ENCODE results near the gene TNRC6A.
A peak's percentile ranks its signal among the peaks of the same experiment; 100 is the strongest.
"Not testable (repeated sequence)": the region's sequence is repeated elsewhere in the genome, so short reads cannot be mapped to it uniquely, and the experiment has no call there.

TNRC6A gene

DNA sequence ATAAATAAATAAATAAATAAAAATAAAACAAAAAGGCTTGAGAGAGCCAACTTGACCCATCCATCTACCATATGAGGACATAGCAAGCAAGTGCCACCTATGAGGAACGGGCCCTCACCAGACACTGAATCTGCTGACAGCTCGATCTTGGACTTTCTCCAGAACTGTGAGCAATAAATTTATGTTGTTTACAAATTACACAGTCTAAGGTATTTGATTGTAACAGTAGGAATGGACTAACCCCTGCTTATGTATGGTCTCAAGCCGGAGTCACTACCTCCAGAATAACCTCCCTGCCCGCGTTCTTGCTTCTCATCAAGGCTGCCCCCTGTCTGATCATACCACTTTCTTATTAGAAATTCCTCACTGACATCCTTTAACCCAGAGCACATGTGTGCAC lies 126.2 kb downstream of the TNRC6A start:
- H4K91ac ChIP-seq (ENCODE audit: low read depth, low read length, poor library complexity), result no peak overlapping the region
- peaks cover 0 to 5% (median 0%) of the 10 kb centered on the region in 3 experiments for H3K27me3 ChIP-seq (ENCODE audit: control insufficient read depth in 3 of 3, insufficient read depth in 3 of 3, low read depth in 1 of 3, low read length in 3 of 3)
- H3K36me3 ChIP-seq (replicated peaks in 1 of 2; ENCODE audit: control insufficient read depth in 2 of 2, insufficient read depth in 2 of 2, low read length in 2 of 2), result no peaks in the 10 kb centered on the region
- H2AFZ ChIP-seq (ENCODE audit: low read length), result no peak overlapping the region
- no peak overlapping the region for H2BK120ac ChIP-seq (ENCODE audit: low read depth, low read length)
- H2BK12ac ChIP-seq (ENCODE audit: low read length), result no peak overlapping the region
- no peak overlapping the region for H3K4ac ChIP-seq (ENCODE audit: low read length)
- no peak overlapping the region for H3K14ac ChIP-seq (ENCODE audit: low read length)
- H2BK5ac ChIP-seq (ENCODE audit: low read length), result no peak overlapping the region
- no peak overlapping the region for H3K4me3 ChIP-seq (ENCODE audit: low read length in 2 of 2)
- WGBS, 2 donors (ENCODE audit: extremely low coverage in 2 of 2, insufficient read length in 2 of 2, insufficient replicate concordance in 1 of 2), result no CpG with 5 or more reads among the region's 5 CpGs
- H3K23ac ChIP-seq (ENCODE audit: low read depth, low read length, poor library complexity), result no peak overlapping the region
- H3K4me1 ChIP-seq (ENCODE audit: control insufficient read depth in 2 of 2, insufficient read depth in 1 of 2, low read depth in 1 of 2, low read length in 2 of 2), result peaks cover 0 to 3% of the 10 kb centered on the region in 2 donors
- DNase-seq (ENCODE audit: low spot score), result no peak
- no peak overlapping the region for H2BK15ac ChIP-seq (ENCODE audit: low read length)
- no peak overlapping the region for H3K4me2 ChIP-seq (ENCODE audit: insufficient read depth, low read length, poor library complexity, severe bottlenecking)
- no peak overlapping the region for H3K27ac ChIP-seq (replicated peaks; ENCODE audit: low read length)
- no peaks in the 10 kb centered on the region for H3K9me3 ChIP-seq (replicated peaks in 1 of 2; ENCODE audit: control insufficient read depth in 2 of 2, insufficient read depth in 1 of 2, low read depth in 1 of 2, low read length in 2 of 2)
- H3K79me1 ChIP-seq (ENCODE audit: low read depth, low read length), result no peaks in the 10 kb centered on the region
- no peak overlapping the region for H4K8ac ChIP-seq (ENCODE audit: low read depth, low read length)
- H3K18ac ChIP-seq (ENCODE audit: low read length), result no peak overlapping the region
- H2AK5ac ChIP-seq (ENCODE audit: low read depth, low read length), result no peak overlapping the region
- H3K9ac ChIP-seq (ENCODE audit: low read depth, low read length, poor library complexity), result no peak overlapping the region

DNA sequence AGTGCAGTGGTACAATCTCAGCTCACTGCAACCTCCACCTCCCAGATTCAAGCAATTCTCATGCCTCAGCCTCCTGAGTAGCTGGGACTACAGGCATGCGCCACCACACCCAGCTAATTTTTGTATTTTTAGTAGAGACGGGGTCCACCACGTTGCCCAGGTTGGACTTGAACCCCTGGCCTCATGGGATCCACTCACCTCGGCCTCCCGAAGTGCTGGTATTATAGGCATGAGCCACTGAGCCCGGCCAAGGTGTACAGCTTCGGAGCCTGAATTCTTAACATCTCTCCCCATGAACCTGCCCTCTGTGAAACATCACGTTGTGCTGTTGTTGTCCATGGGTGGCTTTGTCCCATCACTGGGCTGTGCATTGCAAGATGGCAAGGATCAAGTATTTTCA lies 127.4 kb downstream of the TNRC6A start:
- H4K91ac ChIP-seq (ENCODE audit: low read depth, low read length, poor library complexity); DNase-seq (ENCODE audit: low spot score); H3K27ac ChIP-seq (replicated peaks; ENCODE audit: low read length): not testable (repeated sequence)

DNA sequence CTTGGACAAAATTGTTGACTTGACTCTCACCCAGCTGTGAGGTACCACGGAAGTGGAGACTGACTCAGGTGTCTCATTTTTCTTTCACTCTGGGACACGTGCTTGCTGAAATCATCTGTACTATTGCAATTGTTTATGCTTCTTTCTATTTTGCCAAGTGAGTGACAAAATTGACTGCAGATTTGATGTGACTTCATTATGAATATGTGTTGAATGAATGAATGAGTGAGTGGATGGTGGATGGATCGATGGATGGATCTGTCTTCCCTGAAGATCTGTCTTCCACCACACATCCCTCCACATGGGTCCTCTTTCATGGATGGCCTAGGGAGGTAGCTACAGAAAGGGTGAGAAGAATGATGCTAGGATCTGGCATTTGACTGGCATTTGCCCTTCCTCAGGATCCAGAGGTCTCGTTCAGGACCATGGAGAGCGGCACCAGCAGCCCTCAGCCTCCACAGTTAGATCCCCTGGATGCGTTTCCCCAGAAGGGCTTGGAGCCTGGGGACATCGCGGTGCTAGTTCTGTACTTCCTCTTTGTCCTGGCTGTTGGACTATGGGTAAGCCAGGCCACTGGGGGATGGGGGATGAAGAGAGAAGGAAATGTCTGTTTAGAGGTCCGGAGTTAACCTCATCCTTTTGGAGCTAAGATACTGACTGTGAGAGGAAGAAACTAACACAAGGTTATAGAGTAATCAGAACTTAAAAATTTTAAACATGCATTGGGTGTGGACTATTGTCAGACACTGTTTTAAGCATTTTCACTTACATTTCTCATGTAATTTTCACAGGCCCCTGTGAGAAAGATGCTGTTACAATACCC lies 129.0 kb downstream of the TNRC6A start:
- WGBS, 2 donors (ENCODE audit: extremely low coverage in 2 of 2, insufficient read length in 2 of 2, insufficient replicate concordance in 1 of 2), result no CpG with 5 or more reads among the region's 9 CpGs
- no peak overlapping the region for H2BK12ac ChIP-seq (ENCODE audit: low read length)
- no peak overlapping the region for H2BK120ac ChIP-seq (ENCODE audit: low read depth, low read length)
- no peaks in the 10 kb centered on the region for H3K27me3 ChIP-seq (ENCODE audit: control insufficient read depth in 3 of 3, insufficient read depth in 3 of 3, low read depth in 1 of 3, low read length in 3 of 3)
- H3K9me3 ChIP-seq (replicated peaks in 1 of 2; ENCODE audit: control insufficient read depth in 2 of 2, insufficient read depth in 1 of 2, low read depth in 1 of 2, low read length in 2 of 2), result no peaks in the 10 kb centered on the region
- H2BK5ac ChIP-seq (ENCODE audit: low read length), result no peak overlapping the region
- H3K4me3 ChIP-seq (ENCODE audit: low read length in 2 of 2), result no peak overlapping the region
- no peak overlapping the region for H3K27ac ChIP-seq (replicated peaks; ENCODE audit: low read length)
- no peak overlapping the region for H3K14ac ChIP-seq (ENCODE audit: low read length)
- H4K8ac ChIP-seq (ENCODE audit: low read depth, low read length), result no peak overlapping the region
- no peak overlapping the region for H3K23ac ChIP-seq (ENCODE audit: low read depth, low read length, poor library complexity)
- H3K4me1 ChIP-seq (ENCODE audit: control insufficient read depth in 2 of 2, insufficient read depth in 1 of 2, low read depth in 1 of 2, low read length in 2 of 2), result no peaks in the 10 kb centered on the region
- no peak overlapping the region for H4K91ac ChIP-seq (ENCODE audit: low read depth, low read length, poor library complexity)
- H2BK15ac ChIP-seq (ENCODE audit: low read length), result no peak overlapping the region
- no peak overlapping the region for H2AFZ ChIP-seq (ENCODE audit: low read length)
- no peak overlapping the region for H3K18ac ChIP-seq (ENCODE audit: low read length)
- H3K9ac ChIP-seq (ENCODE audit: low read depth, low read length, poor library complexity), result no peak overlapping the region
- H3K79me1 ChIP-seq (ENCODE audit: low read depth, low read length), result no peaks in the 10 kb centered on the region
- H3K4ac ChIP-seq (ENCODE audit: low read length), result no peak overlapping the region
- H3K4me2 ChIP-seq (ENCODE audit: insufficient read depth, low read length, poor library complexity, severe bottlenecking), result no peak overlapping the region
- H3K36me3 ChIP-seq (replicated peaks in 1 of 2; ENCODE audit: control insufficient read depth in 2 of 2, insufficient read depth in 2 of 2, low read length in 2 of 2), result no peaks in the 10 kb centered on the region
- H2AK5ac ChIP-seq (ENCODE audit: low read depth, low read length), result no peak overlapping the region
- DNase-seq (ENCODE audit: low spot score), result peak; percentile 65

More for the DNA sequence above, 127.4 kb downstream of the TNRC6A start:
- no CpG with 5 or more reads among the region's 8 CpGs for WGBS, 2 donors (ENCODE audit: extremely low coverage in 2 of 2, insufficient read length in 2 of 2, insufficient replicate concordance in 1 of 2)
- H2BK15ac ChIP-seq (ENCODE audit: low read length); H2AFZ ChIP-seq (ENCODE audit: low read length); H2BK12ac ChIP-seq (ENCODE audit: low read length); H2AK5ac ChIP-seq (ENCODE audit: low read depth, low read length); H2BK120ac ChIP-seq (ENCODE audit: low read depth, low read length); H3K4me2 ChIP-seq (ENCODE audit: insufficient read depth, low read length, poor library complexity, severe bottlenecking); H3K27me3 ChIP-seq (ENCODE audit: control insufficient read depth in 3 of 3, insufficient read depth in 3 of 3, low read depth in 1 of 3, low read length in 3 of 3); H3K9ac ChIP-seq (ENCODE audit: low read depth, low read length, poor library complexity); H3K9me3 ChIP-seq (replicated peaks in 1 of 2; ENCODE audit: control insufficient read depth in 2 of 2, insufficient read depth in 1 of 2, low read depth in 1 of 2, low read length in 2 of 2); H3K4me1 ChIP-seq (ENCODE audit: control insufficient read depth in 2 of 2, insufficient read depth in 1 of 2, low read depth in 1 of 2, low read length in 2 of 2); H3K4me3 ChIP-seq (ENCODE audit: low read length in 2 of 2); H2BK5ac ChIP-seq (ENCODE audit: low read length); H3K79me1 ChIP-seq (ENCODE audit: low read depth, low read length); H4K8ac ChIP-seq (ENCODE audit: low read depth, low read length); H3K36me3 ChIP-seq (replicated peaks in 1 of 2; ENCODE audit: control insufficient read depth in 2 of 2, insufficient read depth in 2 of 2, low read length in 2 of 2); H3K14ac ChIP-seq (ENCODE audit: low read length); H3K23ac ChIP-seq (ENCODE audit: low read depth, low read length, poor library complexity); H3K4ac ChIP-seq (ENCODE audit: low read length); H3K18ac ChIP-seq (ENCODE audit: low read length): not testable (repeated sequence)

DNA sequence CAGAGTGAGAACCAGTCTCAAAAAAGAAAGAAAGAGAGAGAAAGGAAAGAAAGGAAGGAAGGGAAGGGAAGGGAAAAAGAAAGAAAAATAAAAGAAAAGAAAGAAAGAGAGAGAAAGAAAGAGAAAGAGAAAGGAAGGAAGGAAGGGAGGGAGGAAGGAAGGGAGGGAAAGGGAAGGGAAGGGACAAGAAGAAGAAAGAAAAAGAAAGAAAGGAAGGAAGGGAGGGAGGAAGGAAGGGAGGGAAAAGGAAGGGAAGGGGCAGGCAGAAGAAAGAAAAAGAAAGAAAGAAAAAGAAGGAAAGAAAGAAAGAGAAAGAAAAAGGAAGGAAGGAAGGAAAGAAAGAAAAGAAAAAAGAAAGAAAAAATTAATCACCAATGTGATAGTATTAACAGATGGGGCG lies 132.0 kb downstream of the TNRC6A start:
- no peak overlapping the region for H3K27ac ChIP-seq (replicated peaks; ENCODE audit: low read length)
- H4K8ac ChIP-seq (ENCODE audit: low read depth, low read length), result no peak overlapping the region
- no peak overlapping the region for H3K4ac ChIP-seq (ENCODE audit: low read length)
- no peak overlapping the region for H3K14ac ChIP-seq (ENCODE audit: low read length)
- no peak overlapping the region for H3K23ac ChIP-seq (ENCODE audit: low read depth, low read length, poor library complexity)
- no peak overlapping the region for H2BK15ac ChIP-seq (ENCODE audit: low read length)
- H3K18ac ChIP-seq (ENCODE audit: low read length), result no peak overlapping the region
- H2BK120ac ChIP-seq (ENCODE audit: low read depth, low read length), result no peak overlapping the region
- no peaks in the 10 kb centered on the region for H3K27me3 ChIP-seq (ENCODE audit: control insufficient read depth in 3 of 3, insufficient read depth in 3 of 3, low read depth in 1 of 3, low read length in 3 of 3)
- no peak overlapping the region for H3K4me3 ChIP-seq (ENCODE audit: low read length in 2 of 2)
- no peak for DNase-seq (ENCODE audit: low spot score)
- H2BK12ac ChIP-seq (ENCODE audit: low read length), result no peak overlapping the region
- no peak overlapping the region for H2AK5ac ChIP-seq (ENCODE audit: low read depth, low read length)
- no peaks in the 10 kb centered on the region for H3K79me1 ChIP-seq (ENCODE audit: low read depth, low read length)
- no peak overlapping the region for H2BK5ac ChIP-seq (ENCODE audit: low read length)
- no peak overlapping the region for H2AFZ ChIP-seq (ENCODE audit: low read length)
- no peaks in the 10 kb centered on the region for H3K36me3 ChIP-seq (replicated peaks in 1 of 2; ENCODE audit: control insufficient read depth in 2 of 2, insufficient read depth in 2 of 2, low read length in 2 of 2)
- WGBS, 2 donors (ENCODE audit: extremely low coverage in 2 of 2, insufficient read length in 2 of 2, insufficient replicate concordance in 1 of 2), result no CpG with 5 or more reads among the region's 1 CpG
- no peak overlapping the region for H3K4me2 ChIP-seq (ENCODE audit: insufficient read depth, low read length, poor library complexity, severe bottlenecking)
- H3K4me1 ChIP-seq (ENCODE audit: control insufficient read depth in 2 of 2, insufficient read depth in 1 of 2, low read depth in 1 of 2, low read length in 2 of 2), result no peaks in the 10 kb centered on the region
- H4K91ac ChIP-seq (ENCODE audit: low read depth, low read length, poor library complexity), result no peak overlapping the region
- H3K9me3 ChIP-seq (replicated peaks in 1 of 2; ENCODE audit: control insufficient read depth in 2 of 2, insufficient read depth in 1 of 2, low read depth in 1 of 2, low read length in 2 of 2), result no peaks in the 10 kb centered on the region
- no peak overlapping the region for H3K9ac ChIP-seq (ENCODE audit: low read depth, low read length, poor library complexity)

All from neuronal stem cell (in vitro differentiated cells).